Measurements from ENCODE around the gene SERPINB8.

The SERPINB8 gene

DNA sequence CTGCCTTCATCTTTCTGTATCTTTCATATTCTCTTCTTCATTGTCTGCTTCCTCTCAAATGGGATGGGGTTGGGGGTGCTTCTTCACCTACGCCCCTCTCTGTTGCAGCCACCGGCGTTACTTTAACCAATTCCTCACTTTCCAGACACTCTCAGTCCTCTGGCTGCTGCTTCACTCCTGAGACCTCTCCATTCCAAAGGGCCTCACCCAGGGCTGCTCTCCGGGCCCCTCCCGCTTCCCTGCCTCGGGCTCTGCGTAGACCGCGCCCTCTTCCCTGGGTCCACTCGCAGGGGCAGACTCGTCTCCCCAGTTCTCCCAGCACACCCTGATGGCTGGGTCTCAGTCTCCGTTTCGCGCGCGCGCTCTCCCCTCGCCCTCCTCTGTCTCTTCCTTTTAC lies 926 bp downstream of the SERPINB8 start:
- WGBS (ENCODE audit: extremely low coverage, insufficient coverage, low lambda C conversion rate): no CpG with 5 or more reads among the region's 18 CpGs

DNA sequence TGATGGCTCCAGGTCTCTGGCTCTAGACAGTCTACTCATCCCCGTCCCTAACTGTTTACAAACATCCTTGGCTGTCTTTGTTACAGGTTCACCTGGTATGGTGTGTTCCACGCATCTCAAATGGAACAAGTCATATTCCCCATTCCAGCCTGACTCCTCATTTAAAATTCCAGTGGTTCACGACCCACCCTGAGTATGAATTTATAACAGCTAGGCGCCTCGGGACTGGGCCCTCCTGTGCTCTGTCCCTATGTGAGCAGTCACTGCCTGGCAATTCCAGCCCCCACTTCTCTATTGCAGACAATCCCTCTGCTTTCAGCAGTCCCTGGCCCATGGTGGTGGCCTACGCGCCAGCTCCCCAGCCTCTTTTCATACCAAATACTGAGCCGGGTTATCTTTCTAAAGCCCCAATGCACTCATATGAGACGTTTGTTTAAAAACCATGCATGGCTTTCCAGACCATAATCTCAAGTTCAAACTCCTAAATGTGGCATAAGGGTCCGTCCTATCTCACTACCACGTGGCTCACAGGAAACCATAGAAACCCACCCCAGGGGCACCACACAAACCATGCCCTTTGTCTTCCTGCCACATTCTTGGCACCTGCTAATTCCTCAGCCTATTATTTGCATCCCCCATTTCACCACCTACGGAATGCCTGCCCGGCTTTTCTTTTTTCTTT lies 1.6 kb downstream of the SERPINB8 start:
- H2BK5ac ChIP-seq (ENCODE audit: low read length): no peak overlapping the region
- no CpG with 5 or more reads among the region's 13 CpGs for WGBS (ENCODE audit: extremely low coverage, insufficient coverage, low lambda C conversion rate)
- H3K18ac ChIP-seq (ENCODE audit: low read length): no peak overlapping the region
- H3K4me3 ChIP-seq (ENCODE audit: low read length): no peak overlapping the region
- H2BK15ac ChIP-seq (replicated peaks; ENCODE audit: low read depth): no peak overlapping the region
- H3K79me1 ChIP-seq (ENCODE audit: low read length): no peaks in the 10 kb centered on the region
- no peak overlapping the region for H2AK5ac ChIP-seq (ENCODE audit: low read length)
- H3K56ac ChIP-seq (ENCODE audit: low read length): peak overlapping the region; percentile 87
- H3K9ac ChIP-seq (ENCODE audit: low read length): peak overlapping the region; percentile 75
- H3K36me3 ChIP-seq (ENCODE audit: control insufficient read depth, insufficient read depth, low read length): no peaks in the 10 kb centered on the region
- DNase-seq: peak; percentile 28
- peak overlapping the region; percentile 38 for H3K4ac ChIP-seq (ENCODE audit: low read depth, low read length)
- H3K27me3 ChIP-seq (ENCODE audit: insufficient read depth, low read length, poor library complexity): no peaks in the 10 kb centered on the region
- no peaks in the 10 kb centered on the region for H3K4me1 ChIP-seq (ENCODE audit: control insufficient read depth, low read depth, low read length)
- no peak overlapping the region for H2BK120ac ChIP-seq (ENCODE audit: low read depth, low read length)
- H3K79me2 ChIP-seq (ENCODE audit: control insufficient read depth, insufficient read depth, low read length): no peaks in the 10 kb centered on the region
- peak overlapping the region; percentile 90 for H3K27ac ChIP-seq (ENCODE audit: low read depth, low read length)
- no peak overlapping the region for H3K23ac ChIP-seq (ENCODE audit: low read length)
- no peak overlapping the region for H4K5ac ChIP-seq (ENCODE audit: low read length)
- H3K4me2 ChIP-seq (ENCODE audit: low read length): peak overlapping the region; percentile 90
- H4K8ac ChIP-seq (ENCODE audit: low read depth, low read length): no peak overlapping the region

More for the DNA sequence above, 926 bp downstream of the SERPINB8 start:
- Histone ChIP-seq H4K8ac (ENCODE audit: low read depth, low read length) (no peak overlapping the region), H3K56ac (ENCODE audit: low read length) (peak overlapping the region; percentile 87), H4K5ac (ENCODE audit: low read length) (peak overlapping the region; percentile 81), H3K36me3 (ENCODE audit: control insufficient read depth, insufficient read depth, low read length) (no peaks in the 10 kb centered on the region), H3K79me2 (ENCODE audit: control insufficient read depth, insufficient read depth, low read length) (no peaks in the 10 kb centered on the region), H3K9ac (ENCODE audit: low read length) (peak overlapping the region; percentile 75), H3K79me1 (ENCODE audit: low read length) (no peaks in the 10 kb centered on the region), H3K4me3 (ENCODE audit: low read length) (peak overlapping the region; percentile 62), H3K27me3 (ENCODE audit: insufficient read depth, low read length, poor library complexity) (no peaks in the 10 kb centered on the region), H2BK15ac (replicated peaks; ENCODE audit: low read depth) (no peak overlapping the region), H2BK120ac (ENCODE audit: low read depth, low read length) (no peak overlapping the region), H3K4me2 (ENCODE audit: low read length) (peak overlapping the region; percentile 90), H3K27ac (ENCODE audit: low read depth, low read length) (peak overlapping the region; percentile 90), H3K18ac (ENCODE audit: low read length) (peak overlapping the region; percentile 70), H2AK5ac (ENCODE audit: low read length) (no peak overlapping the region), H3K4me1 (ENCODE audit: control insufficient read depth, low read depth, low read length) (no peaks in the 10 kb centered on the region), H3K4ac (ENCODE audit: low read depth, low read length) (peak overlapping the region; percentile 38), H2BK5ac (ENCODE audit: low read length) (peak overlapping the region; percentile 84), H3K23ac (ENCODE audit: low read length) (peak overlapping the region; percentile 1)
- DNase-seq: peak; percentile 80

- DNase-seq: no peak
- H3K27me3 ChIP-seq (ENCODE audit: insufficient read depth, low read length, poor library complexity): no peaks in the 10 kb centered on the region
- no peak overlapping the region for H3K23ac ChIP-seq (ENCODE audit: low read length)
- H2BK15ac ChIP-seq (replicated peaks; ENCODE audit: low read depth): no peak overlapping the region
- no peak overlapping the region for H3K27ac ChIP-seq (ENCODE audit: low read depth, low read length)
- H3K36me3 ChIP-seq (ENCODE audit: control insufficient read depth, insufficient read depth, low read length): no peaks in the 10 kb centered on the region
- no peak overlapping the region for H2BK5ac ChIP-seq (ENCODE audit: low read length)
- no peak overlapping the region for H2AK5ac ChIP-seq (ENCODE audit: low read length)
- no peak overlapping the region for H4K5ac ChIP-seq (ENCODE audit: low read length)
- no peak overlapping the region for H3K4ac ChIP-seq (ENCODE audit: low read depth, low read length)
- no peak overlapping the region for H2BK120ac ChIP-seq (ENCODE audit: low read depth, low read length)
- no peak overlapping the region for H3K18ac ChIP-seq (ENCODE audit: low read length)
- H4K8ac ChIP-seq (ENCODE audit: low read depth, low read length): no peak overlapping the region
- WGBS (ENCODE audit: extremely low coverage, insufficient coverage, low lambda C conversion rate): no CpG with 5 or more reads among the region's 5 CpGs
- H3K9ac ChIP-seq (ENCODE audit: low read length): no peak overlapping the region
- H3K56ac ChIP-seq (ENCODE audit: low read length): no peak overlapping the region
- H3K4me1 ChIP-seq (ENCODE audit: control insufficient read depth, low read depth, low read length): no peaks in the 10 kb centered on the region
- no peaks in the 10 kb centered on the region for H3K79me2 ChIP-seq (ENCODE audit: control insufficient read depth, insufficient read depth, low read length)
- H3K79me1 ChIP-seq (ENCODE audit: low read length): no peaks in the 10 kb centered on the region
- no peak overlapping the region for H3K4me3 ChIP-seq (ENCODE audit: low read length)
- H3K4me2 ChIP-seq (ENCODE audit: low read length): no peak overlapping the region
These were observed 2.1 kb downstream of the SERPINB8 start for GRCh38 chr18:63972002-63972376.

- Histone ChIP-seq H3K9ac (ENCODE audit: low read length) (no peak overlapping the region), H3K18ac (ENCODE audit: low read length) (no peak overlapping the region), H3K79me1 (ENCODE audit: low read length) (no peaks in the 10 kb centered on the region), H3K36me3 (ENCODE audit: control insufficient read depth, insufficient read depth, low read length) (no peaks in the 10 kb centered on the region), H3K4me3 (ENCODE audit: low read length) (no peak overlapping the region), H2BK120ac (ENCODE audit: low read depth, low read length) (no peak overlapping the region), H4K5ac (ENCODE audit: low read length) (no peak overlapping the region), H3K4me2 (ENCODE audit: low read length) (no peak overlapping the region), H2AK5ac (ENCODE audit: low read length) (no peak overlapping the region), H3K79me2 (ENCODE audit: control insufficient read depth, insufficient read depth, low read length) (no peaks in the 10 kb centered on the region), H2BK5ac (ENCODE audit: low read length) (no peak overlapping the region), H3K27me3 (ENCODE audit: insufficient read depth, low read length, poor library complexity) (no peaks in the 10 kb centered on the region), H3K4me1 (ENCODE audit: control insufficient read depth, low read depth, low read length) (no peaks in the 10 kb centered on the region), H3K4ac (ENCODE audit: low read depth, low read length) (no peak overlapping the region), H3K56ac (ENCODE audit: low read length) (no peak overlapping the region), H3K23ac (ENCODE audit: low read length) (no peak overlapping the region), H4K8ac (ENCODE audit: low read depth, low read length) (no peak overlapping the region), H2BK15ac (replicated peaks; ENCODE audit: low read depth) (no peak overlapping the region), H3K27ac (ENCODE audit: low read depth, low read length) (no peak overlapping the region)
- DNase-seq: peak; percentile 37
- no CpG with 5 or more reads among the region's 2 CpGs for WGBS (ENCODE audit: extremely low coverage, insufficient coverage, low lambda C conversion rate)
These were observed 5.1 kb downstream of the SERPINB8 start for GRCh38 chr18:63974991-63975390.

GRCh38 chr18:63975628-63976027 lies 5.7 kb downstream of the SERPINB8 start:
- Histone ChIP-seq H2AK5ac (ENCODE audit: low read length) (no peak overlapping the region), H3K9ac (ENCODE audit: low read length) (no peak overlapping the region), H3K4me3 (ENCODE audit: low read length) (no peak overlapping the region), H3K18ac (ENCODE audit: low read length) (no peak overlapping the region), H2BK15ac (replicated peaks; ENCODE audit: low read depth) (no peak overlapping the region), H2BK5ac (ENCODE audit: low read length) (no peak overlapping the region), H3K79me2 (ENCODE audit: control insufficient read depth, insufficient read depth, low read length) (no peaks in the 10 kb centered on the region), H3K4me1 (ENCODE audit: control insufficient read depth, low read depth, low read length) (no peaks in the 10 kb centered on the region), H2BK120ac (ENCODE audit: low read depth, low read length) (no peak overlapping the region), H3K36me3 (ENCODE audit: control insufficient read depth, insufficient read depth, low read length) (no peaks in the 10 kb centered on the region), H3K56ac (ENCODE audit: low read length) (no peak overlapping the region), H3K27ac (ENCODE audit: low read depth, low read length) (no peak overlapping the region), H4K5ac (ENCODE audit: low read length) (no peak overlapping the region), H3K4me2 (ENCODE audit: low read length) (no peak overlapping the region), H3K79me1 (ENCODE audit: low read length) (no peaks in the 10 kb centered on the region), H3K4ac (ENCODE audit: low read depth, low read length) (no peak overlapping the region), H3K27me3 (ENCODE audit: insufficient read depth, low read length, poor library complexity) (no peaks in the 10 kb centered on the region), H4K8ac (ENCODE audit: low read depth, low read length) (no peak overlapping the region), H3K23ac (ENCODE audit: low read length) (no peak overlapping the region)
- WGBS (ENCODE audit: extremely low coverage, insufficient coverage, low lambda C conversion rate): no CpG with 5 or more reads among the region's 3 CpGs
- no peak for DNase-seq

GRCh38 chr18:63977040-63977439 lies 7.2 kb downstream of the SERPINB8 start:
- Histone ChIP-seq H3K79me2 (ENCODE audit: control insufficient read depth, insufficient read depth, low read length) (no peaks in the 10 kb centered on the region), H2BK5ac (ENCODE audit: low read length) (no peak overlapping the region), H3K4me3 (ENCODE audit: low read length) (no peak overlapping the region), H3K4me1 (ENCODE audit: control insufficient read depth, low read depth, low read length) (no peaks in the 10 kb centered on the region), H3K23ac (ENCODE audit: low read length) (no peak overlapping the region), H3K56ac (ENCODE audit: low read length) (no peak overlapping the region), H3K9ac (ENCODE audit: low read length) (no peak overlapping the region), H3K27me3 (ENCODE audit: insufficient read depth, low read length, poor library complexity) (no peaks in the 10 kb centered on the region), H2BK15ac (replicated peaks; ENCODE audit: low read depth) (no peak overlapping the region), H2AK5ac (ENCODE audit: low read length) (no peak overlapping the region), H3K4ac (ENCODE audit: low read depth, low read length) (no peak overlapping the region), H4K8ac (ENCODE audit: low read depth, low read length) (no peak overlapping the region), H3K36me3 (ENCODE audit: control insufficient read depth, insufficient read depth, low read length) (no peaks in the 10 kb centered on the region), H3K18ac (ENCODE audit: low read length) (no peak overlapping the region), H3K79me1 (ENCODE audit: low read length) (no peaks in the 10 kb centered on the region), H2BK120ac (ENCODE audit: low read depth, low read length) (no peak overlapping the region), H4K5ac (ENCODE audit: low read length) (no peak overlapping the region), H3K4me2 (ENCODE audit: low read length) (no peak overlapping the region), H3K27ac (ENCODE audit: low read depth, low read length) (no peak overlapping the region)
- DNase-seq: no peak
- WGBS (ENCODE audit: extremely low coverage, insufficient coverage, low lambda C conversion rate): no CpG with 5 or more reads among the region's 3 CpGs
